ENCODE measurements around the gene CHTF8.

Gene CHTF8

GRCh38 chr16:69105501-69106361 lies 26.7 kb downstream of the CHTF8 start, which contains the start of gene HAS3:
TSS of gene HAS3 (plus strand) at chr16:69105653. CDS start at chr16:69109396, 3,743 bp downstream.
- Histone ChIP-seq H3K79me2 (ENCODE audit: insufficient read depth, low read length) (no peaks in the 10 kb centered on the region), H3K36me3 (ENCODE audit: insufficient read depth, low read length) (peaks cover 4% of the 10 kb centered on the region; the same call in 1 of the 2 replicates), H3K9me3 (ENCODE audit: insufficient read depth, low read depth, low read length) (no peaks in the 10 kb centered on the region), H3K27me3 (ENCODE audit: insufficient read depth, low read length, poor library complexity, severe bottlenecking) (no peaks in the 10 kb centered on the region), H3K4me2 (ENCODE audit: low read depth, low read length, poor library complexity, severe bottlenecking) (peak within 1 kb of the TSS; percentile 89), H3K9me2 (replicated peaks; ENCODE audit: low read depth, low read length) (no peaks in the 10 kb centered on the region), H3K4me3 (ENCODE audit: low read length, poor library complexity, severe bottlenecking) (peak within 1 kb of the TSS; percentile 75), H3F3A (ENCODE audit: low read depth) (no peaks in the 10 kb centered on the region), H2AFZ (ENCODE audit: low read length) (peak within 1 kb of the TSS; percentile 59), H4K20me1 (ENCODE audit: insufficient read depth, low read length, poor library complexity, severe bottlenecking) (no peaks in the 10 kb centered on the region), H3K4me1 (ENCODE audit: insufficient read depth, low read length, poor library complexity, severe bottlenecking) (peaks cover 10% of the 10 kb centered on the region), H3K9ac (ENCODE audit: low read depth, low read length, poor library complexity, severe bottlenecking) (peak within 1 kb of the TSS; percentile 56)
- TF ChIP-seq, protein P1, sequence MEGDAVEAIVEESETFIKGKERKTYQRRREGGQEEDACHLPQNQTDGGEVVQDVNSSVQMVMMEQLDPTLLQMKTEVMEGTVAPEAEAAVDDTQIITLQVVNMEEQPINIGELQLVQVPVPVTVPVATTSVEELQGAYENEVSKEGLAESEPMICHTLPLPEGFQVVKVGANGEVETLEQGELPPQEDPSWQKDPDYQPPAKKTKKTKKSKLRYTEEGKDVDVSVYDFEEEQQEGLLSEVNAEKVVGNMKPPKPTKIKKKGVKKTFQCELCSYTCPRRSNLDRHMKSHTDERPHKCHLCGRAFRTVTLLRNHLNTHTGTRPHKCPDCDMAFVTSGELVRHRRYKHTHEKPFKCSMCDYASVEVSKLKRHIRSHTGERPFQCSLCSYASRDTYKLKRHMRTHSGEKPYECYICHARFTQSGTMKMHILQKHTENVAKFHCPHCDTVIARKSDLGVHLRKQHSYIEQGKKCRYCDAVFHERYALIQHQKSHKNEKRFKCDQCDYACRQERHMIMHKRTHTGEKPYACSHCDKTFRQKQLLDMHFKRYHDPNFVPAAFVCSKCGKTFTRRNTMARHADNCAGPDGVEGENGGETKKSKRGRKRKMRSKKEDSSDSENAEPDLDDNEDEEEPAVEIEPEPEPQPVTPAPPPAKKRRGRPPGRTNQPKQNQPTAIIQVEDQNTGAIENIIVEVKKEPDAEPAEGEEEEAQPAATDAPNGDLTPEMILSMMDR (conservative IDR thresholded peaks at IDR 0.05; ENCODE audit: low read length), result peak; percentile 53
- no peak for TF ChIP-seq EZH2phosphoT487 (IDR thresholded peaks at IDR 0.05; ENCODE audit: borderline replicate concordance)

GRCh38 chr16:69100071-69100691 lies 32.2 kb downstream of the CHTF8 start:
- H3F3A ChIP-seq (ENCODE audit: low read depth), result no peaks in the 10 kb centered on the region
- H3K9me2 ChIP-seq (replicated peaks; ENCODE audit: low read depth, low read length), result no peaks in the 10 kb centered on the region
- H3K4me1 ChIP-seq (ENCODE audit: insufficient read depth, low read length, poor library complexity, severe bottlenecking), result no peaks in the 10 kb centered on the region
- H4K20me1 ChIP-seq (ENCODE audit: insufficient read depth, low read length, poor library complexity, severe bottlenecking), result no peaks in the 10 kb centered on the region
- H3K9me3 ChIP-seq (ENCODE audit: insufficient read depth, low read depth, low read length), result no peaks in the 10 kb centered on the region
- no peaks in the 10 kb centered on the region for H3K79me2 ChIP-seq (ENCODE audit: insufficient read depth, low read length)
- no peaks in the 10 kb centered on the region for H3K36me3 ChIP-seq (ENCODE audit: insufficient read depth, low read length)
- no peaks in the 10 kb centered on the region for H3K27me3 ChIP-seq (ENCODE audit: insufficient read depth, low read length, poor library complexity, severe bottlenecking)
- TF ChIP-seq EZH2phosphoT487 (IDR thresholded peaks at IDR 0.05; ENCODE audit: borderline replicate concordance), result no peak
- TF ChIP-seq, protein P1 (conservative IDR thresholded peaks at IDR 0.05; ENCODE audit: low read length), result no peak
- no peak overlapping the region for H3K9ac ChIP-seq (ENCODE audit: low read depth, low read length, poor library complexity, severe bottlenecking)
- no peak overlapping the region for H2AFZ ChIP-seq (ENCODE audit: low read length)
- H3K4me2 ChIP-seq (ENCODE audit: low read depth, low read length, poor library complexity, severe bottlenecking), result no peak overlapping the region
- no peak overlapping the region for H3K4me3 ChIP-seq (ENCODE audit: low read length, poor library complexity, severe bottlenecking)

GRCh38 chr16:69095193-69095592 lies 37.2 kb downstream of the CHTF8 start:
- Histone ChIP-seq H3K79me2 (ENCODE audit: insufficient read depth, low read length) (no peaks in the 10 kb centered on the region), H3K4me3 (ENCODE audit: low read length, poor library complexity, severe bottlenecking) (no peak overlapping the region), H3K27me3 (ENCODE audit: insufficient read depth, low read length, poor library complexity, severe bottlenecking) (no peaks in the 10 kb centered on the region), H3K9me2 (replicated peaks; ENCODE audit: low read depth, low read length) (no peaks in the 10 kb centered on the region), H3K4me2 (ENCODE audit: low read depth, low read length, poor library complexity, severe bottlenecking) (no peak overlapping the region), H3K9ac (ENCODE audit: low read depth, low read length, poor library complexity, severe bottlenecking) (no peak overlapping the region), H3F3A (ENCODE audit: low read depth) (no peaks in the 10 kb centered on the region), H2AFZ (ENCODE audit: low read length) (no peak overlapping the region), H3K4me1 (ENCODE audit: insufficient read depth, low read length, poor library complexity, severe bottlenecking) (no peaks in the 10 kb centered on the region), H3K36me3 (ENCODE audit: insufficient read depth, low read length) (no peaks in the 10 kb centered on the region), H4K20me1 (ENCODE audit: insufficient read depth, low read length, poor library complexity, severe bottlenecking) (no peaks in the 10 kb centered on the region), H3K9me3 (ENCODE audit: insufficient read depth, low read depth, low read length) (no peaks in the 10 kb centered on the region)
- TF ChIP-seq, protein P1 (conservative IDR thresholded peaks at IDR 0.05; ENCODE audit: low read length), result no peak
- TF ChIP-seq EZH2phosphoT487 (IDR thresholded peaks at IDR 0.05; ENCODE audit: borderline replicate concordance), result no peak

Data from Loucy (cell line).